Measurements from ENCODE around the gene APEH. TPM values are rescaled to one million over a fixed set of nuclear protein-coding genes. Genes with fewer than 3 reads are reported as not detected.
A peak's percentile ranks its signal among the peaks of the same experiment; 100 is the strongest.

The APEH gene
- total RNA-seq, 1 experiment from 2014 or later: 301 TPM

DNA sequence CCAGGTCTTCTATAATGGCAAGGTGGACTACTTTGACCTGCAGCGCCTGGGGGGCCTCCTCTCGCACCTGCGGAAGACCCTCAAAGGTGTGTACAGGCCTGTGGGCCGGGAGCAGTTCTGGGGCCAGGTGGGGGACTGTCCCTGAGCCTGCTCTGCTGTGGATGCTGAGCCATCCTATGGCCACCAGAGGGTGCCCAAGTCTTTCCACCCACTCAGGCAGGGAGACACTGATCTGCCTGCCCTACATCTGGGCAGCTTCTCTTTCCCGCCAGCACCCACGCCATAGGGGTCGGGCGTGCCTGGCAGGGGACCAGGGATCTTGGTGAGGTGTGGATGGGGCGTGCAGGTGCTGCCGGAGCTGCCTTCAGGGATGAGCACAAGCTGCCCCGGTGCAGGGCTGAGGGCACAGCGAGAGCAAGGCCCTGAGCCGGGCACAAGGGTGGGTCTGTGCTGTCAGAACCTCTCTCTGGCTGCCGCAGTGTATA lies 29.3 kb downstream of the APEH start:
- peak; percentile 57 for DNase-seq (ENCODE audit: low spot score)
- in situ Hi-C loops (cut with HindIII; ENCODE audit: low sequenced_read_pairs): no loop called here

DNA sequence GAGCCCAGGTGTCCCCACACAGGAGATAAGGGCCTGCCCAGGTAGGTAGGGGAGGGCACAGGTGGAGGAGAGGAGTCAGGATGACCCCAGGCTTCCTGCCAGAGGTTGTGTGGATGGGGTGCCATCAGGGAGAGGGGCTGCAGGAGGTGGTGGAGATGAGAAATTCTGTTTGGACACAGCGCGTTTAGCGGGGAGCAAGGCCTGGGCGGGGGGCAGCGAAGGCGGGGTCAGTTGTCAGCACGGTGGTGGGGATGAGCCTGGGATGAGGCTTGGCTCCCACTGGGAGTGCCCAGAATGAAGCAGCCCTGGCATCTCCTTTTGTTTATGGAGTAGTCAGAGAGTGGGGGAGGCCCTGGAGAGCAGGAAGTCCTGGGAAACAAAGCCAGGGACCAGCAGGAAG lies 29.8 kb downstream of the APEH start:
- in situ Hi-C loops (cut with HindIII; ENCODE audit: low sequenced_read_pairs): no loop called here
- no peak for DNase-seq (ENCODE audit: low spot score)

DNA sequence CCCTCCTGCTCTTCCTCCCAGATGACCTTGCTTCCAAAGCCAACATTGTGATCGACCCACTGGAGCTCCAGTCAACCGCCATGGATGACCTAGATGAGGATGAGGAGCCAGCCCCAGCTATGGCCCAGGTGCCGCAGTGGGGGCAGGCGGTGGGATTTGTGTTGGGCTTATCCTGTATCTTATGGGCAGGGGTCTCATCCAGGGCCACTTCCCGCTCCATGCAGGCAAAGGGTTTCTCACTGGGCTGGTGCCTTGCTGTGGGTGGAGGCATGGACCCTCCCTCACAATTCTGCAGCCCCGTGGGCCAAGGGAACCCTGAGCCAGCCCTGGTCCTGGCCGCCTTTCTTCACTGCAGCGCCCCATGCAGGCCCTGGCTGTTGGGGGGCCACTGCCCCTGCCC lies 30.5 kb downstream of the APEH start:
- no peak for DNase-seq (ENCODE audit: low spot score)
- in situ Hi-C loops (cut with HindIII; ENCODE audit: low sequenced_read_pairs): no loop called here

DNA sequence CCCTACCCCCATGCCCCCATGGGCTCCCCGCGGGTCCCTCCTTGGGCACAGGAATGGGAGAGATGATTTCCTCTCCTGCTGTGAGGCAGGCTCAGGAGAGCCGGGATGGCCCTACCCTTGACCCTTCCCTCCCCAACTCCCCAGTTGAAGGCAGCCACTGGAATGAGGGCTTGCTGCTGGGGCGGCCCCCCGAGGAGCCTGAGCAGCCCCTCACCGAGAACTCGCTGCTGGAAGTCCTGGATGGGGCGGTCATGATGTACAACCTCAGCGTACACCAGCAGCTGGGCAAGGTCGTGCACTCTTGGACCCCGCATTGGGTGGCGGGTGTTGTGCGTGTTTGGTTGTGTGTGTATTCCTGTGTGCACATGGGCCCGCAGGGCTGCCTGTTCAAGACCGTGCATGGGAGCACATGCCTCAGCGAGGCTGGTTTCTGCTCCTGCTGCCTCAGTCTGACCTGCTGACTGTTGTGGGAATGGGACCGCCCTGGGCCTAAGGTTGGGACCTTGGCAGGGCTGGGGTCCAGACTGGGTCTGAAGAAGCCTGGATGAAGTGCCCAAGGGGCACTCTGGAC lies 31.3 kb downstream of the APEH start:
- DNase-seq (ENCODE audit: low spot score): no peak
- in situ Hi-C loops (cut with HindIII; ENCODE audit: low sequenced_read_pairs): no loop called here

DNA sequence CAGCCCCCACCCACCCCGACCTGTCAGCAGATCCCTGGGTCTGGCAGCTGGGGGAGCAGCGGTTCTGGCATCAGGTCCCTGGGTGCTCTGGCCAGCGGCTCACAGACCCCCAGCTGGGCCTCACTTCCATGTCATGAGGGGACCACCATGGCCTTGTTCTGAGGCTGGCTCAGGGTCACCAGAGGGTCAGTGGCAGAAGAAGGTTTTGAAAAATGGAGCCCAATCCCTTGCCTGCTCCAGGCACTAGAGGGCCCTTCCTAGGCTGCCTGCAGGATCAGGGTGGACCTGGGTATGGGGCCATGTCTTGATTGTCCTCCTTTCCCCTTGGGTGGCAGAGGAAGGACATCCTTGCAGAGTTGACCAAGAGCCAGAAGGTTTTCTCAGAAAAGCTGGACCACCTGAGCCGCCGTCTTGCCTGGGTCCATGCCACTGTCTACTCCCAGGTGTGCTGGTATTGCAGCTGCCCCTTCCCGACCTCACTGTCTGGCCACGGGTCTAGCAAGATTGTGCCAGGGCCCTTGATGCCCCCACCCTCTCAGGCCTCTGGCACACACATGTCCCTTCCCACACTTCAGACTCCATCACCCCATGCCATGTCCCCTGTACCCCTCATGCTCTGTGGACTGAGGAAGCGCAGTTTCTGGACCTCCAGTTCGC lies 32.4 kb downstream of the APEH start:
- in situ Hi-C loops (cut with HindIII; ENCODE audit: low sequenced_read_pairs): no loop called here
- no peak for DNase-seq (ENCODE audit: low spot score)

DNA sequence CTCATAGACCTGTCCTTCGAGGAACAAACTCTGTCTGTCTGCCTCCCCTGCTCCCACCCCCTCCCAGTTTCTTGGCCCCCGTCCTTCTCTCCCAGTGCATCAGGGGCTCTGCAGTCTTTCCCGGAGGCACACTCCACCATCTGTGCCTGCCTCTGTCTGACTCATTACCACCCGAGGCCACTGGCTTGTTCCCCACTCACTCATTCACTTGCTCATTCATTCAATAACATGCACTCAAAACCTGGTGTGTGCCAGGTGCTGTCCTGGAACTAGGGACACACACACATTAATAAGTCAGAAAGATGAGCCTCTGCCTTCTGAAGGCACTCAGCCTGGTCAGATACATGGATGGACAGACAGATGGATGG lies 32.9 kb downstream of the APEH start:
- in situ Hi-C loops (cut with HindIII; ENCODE audit: low sequenced_read_pairs): no loop called here
- DNase-seq (ENCODE audit: low spot score): no peak

DNA sequence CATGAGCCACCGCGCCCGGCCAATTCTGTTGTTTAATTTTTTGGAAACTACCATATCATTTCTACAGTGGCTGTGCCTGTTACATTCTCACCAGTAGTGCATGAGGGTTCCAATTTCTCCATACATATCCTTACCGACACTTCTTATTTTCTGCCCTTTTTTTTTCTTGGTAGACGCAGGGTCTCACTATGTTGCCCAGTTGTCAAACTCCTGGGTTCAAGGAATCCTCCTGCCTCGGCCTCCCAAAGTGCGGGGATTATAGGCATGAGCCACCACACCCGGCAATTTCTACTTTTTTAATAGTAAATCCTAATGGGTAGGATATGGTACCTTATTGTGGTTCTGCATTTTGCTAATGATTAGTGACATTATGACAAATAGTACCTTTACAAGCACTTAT lies 35.7 kb downstream of the APEH start:
- in situ Hi-C loops (cut with HindIII; ENCODE audit: low sequenced_read_pairs): no loop called here

DNA sequence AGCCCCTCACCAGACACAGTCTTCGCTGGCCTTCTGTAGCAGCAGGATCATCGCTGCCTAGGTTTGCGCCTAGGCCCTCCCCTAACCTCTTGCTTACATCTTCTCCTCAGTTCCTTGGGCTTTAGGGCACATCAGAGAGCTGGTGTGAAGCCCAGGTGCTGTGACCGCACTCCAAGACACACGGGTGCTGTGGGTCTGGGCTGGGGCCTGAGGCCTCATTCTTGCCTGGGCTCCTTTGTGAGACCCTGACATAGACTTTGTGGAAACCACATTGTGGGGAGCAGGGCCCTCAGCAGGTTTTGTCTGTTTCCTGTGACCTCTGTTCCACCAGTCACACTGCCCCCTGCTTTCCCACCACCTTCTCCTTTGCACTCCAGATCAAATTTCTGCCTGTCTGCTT lies 37.3 kb downstream of the APEH start:
- no peak for DNase-seq (ENCODE audit: low spot score)
- in situ Hi-C loops (cut with HindIII; ENCODE audit: low sequenced_read_pairs): no loop called here

More for the DNA sequence above, 35.7 kb downstream of the APEH start:
- DNase-seq (ENCODE audit: low spot score): no peak

DNA sequence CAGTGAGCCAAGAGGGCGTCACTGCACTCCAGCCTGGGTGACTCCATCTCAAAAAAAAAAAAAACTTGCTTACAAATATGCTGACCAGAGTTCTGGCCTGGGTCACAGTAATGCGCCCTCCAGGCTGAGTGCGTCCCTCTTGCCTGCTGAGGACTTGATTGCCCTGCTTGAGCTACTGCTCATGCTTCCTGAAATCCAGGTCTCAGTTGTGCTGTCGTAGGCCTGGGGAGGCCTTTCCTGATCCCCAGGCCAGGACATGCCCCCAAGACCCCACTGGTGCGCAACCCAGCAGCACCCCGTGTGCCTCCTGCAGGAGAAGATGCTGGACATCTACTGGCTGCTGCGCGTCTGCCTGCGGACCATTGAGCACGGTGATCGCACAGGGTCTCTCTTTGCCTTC lies 38.0 kb downstream of the APEH start:
- in situ Hi-C loops (cut with HindIII; ENCODE audit: low sequenced_read_pairs): no loop called here

DNA sequence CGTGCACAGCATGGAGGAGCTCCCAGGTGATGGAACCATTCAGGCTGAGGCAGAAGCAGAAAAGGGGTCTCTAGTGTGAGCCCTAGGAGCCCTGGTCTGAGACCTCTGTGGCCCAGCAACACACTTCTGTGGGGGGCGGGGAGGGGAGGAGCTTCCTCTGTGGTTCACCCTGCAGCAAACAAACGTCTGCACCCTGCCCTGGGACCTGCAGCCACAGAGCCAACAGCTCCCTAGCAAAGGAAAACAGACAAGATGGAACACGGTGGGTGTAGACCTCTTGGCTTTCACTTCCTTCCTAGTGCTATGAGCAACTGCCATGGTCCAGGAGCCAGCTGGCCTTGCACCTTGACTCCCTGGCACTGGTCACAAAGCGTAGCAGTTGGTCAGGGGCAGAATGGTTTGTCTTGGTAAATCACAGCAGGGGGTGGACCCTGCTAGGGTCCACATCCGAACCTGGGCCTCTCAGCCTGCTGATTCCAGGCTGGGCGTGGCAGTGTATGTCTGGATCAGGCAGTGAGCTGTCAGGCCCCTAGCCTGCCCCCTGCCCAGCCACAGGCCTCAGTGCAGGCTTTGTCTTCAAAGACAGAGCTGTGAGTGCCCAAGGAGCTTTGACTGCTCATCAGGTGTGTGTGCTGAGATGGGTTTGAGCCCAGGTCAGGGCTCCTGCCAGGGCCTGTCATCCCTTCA lies 38.6 kb downstream of the APEH start:
- in situ Hi-C loops (cut with HindIII; ENCODE audit: low sequenced_read_pairs): no loop called here
- no peak for DNase-seq (ENCODE audit: low spot score)

More for the DNA sequence above, 38.0 kb downstream of the APEH start:
- DNase-seq (ENCODE audit: low spot score): no peak

DNA sequence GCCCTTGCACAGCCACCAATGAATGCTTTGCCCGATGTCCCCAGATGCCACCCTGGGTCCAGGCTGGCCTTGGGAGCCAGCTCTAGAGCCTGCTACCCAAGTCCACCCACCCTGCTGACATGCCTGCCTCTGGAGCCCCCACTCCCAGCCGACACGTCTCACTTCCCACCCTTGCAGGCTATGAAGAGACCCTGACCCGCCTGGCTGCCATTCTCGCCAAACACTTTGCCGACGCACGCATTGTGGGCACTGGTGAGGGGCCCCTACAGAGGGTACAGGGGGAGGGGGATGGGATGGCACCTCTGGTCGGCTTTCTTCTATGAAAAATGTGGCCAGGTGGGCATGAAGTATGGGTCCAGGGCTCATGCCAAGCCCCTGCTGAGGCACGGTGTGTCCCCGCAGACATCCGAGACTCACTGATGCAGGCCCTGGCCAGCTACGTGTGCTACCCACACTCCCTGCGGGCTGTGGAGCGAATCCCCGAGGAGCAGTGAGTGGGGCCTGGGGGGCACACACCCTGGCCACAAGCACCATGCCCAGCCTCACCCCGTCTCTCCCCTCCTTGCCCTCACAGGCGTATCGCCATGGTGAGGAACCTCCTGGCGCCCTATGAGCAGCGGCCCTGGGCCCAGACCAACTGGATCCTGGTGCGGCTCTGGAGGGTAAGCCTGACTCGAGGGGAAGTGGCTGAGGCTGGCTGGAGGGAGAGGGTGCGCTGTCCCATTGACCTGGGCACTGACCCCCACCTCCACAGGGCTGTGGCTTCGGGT lies 39.4 kb downstream of the APEH start:
- DNase-seq (ENCODE audit: low spot score): no peak
- in situ Hi-C loops (cut with HindIII; ENCODE audit: low sequenced_read_pairs): no loop called here

DNA sequence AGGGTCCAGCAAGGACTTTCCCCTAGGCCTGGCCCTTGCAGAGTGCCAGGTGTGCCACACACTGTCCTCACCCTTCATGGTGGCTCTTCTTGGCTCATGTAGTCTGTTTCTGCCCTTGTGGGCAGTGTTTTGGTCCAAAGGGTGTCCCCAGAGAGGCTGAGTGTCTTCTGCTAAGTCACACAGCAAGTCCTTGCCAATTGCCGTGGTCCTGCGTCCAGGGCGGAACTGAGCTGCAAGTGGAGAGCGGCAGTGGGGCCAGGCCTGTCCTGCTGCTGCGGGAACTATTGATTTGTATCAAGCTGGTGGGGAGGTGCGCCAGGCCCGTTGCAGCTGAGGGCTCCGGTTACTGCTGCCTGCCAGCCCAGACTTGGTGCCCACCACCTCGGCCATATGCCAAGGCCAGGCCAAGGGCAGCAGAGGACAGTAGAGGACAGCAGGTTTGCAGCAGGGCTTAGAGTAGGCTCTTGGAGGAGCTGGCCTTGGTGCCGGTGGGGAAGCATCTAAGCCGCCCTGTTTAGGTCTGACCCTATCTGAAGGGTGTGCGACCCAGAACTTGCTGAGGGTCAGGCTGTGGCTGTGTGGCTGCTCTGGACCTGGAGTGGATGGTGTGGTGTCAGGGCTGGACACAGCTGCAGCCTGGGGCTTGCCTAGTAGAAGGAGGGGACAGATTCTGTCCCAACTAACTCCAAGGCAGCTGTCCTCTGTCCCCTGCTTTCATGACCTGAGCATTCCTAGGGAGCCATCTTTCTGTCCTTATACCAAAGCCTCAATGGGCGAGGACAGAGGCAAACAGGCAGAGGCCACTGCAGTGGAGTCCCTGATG lies 40.8 kb downstream of the APEH start:
- no peak for DNase-seq (ENCODE audit: low spot score)
- in situ Hi-C loops (cut with HindIII; ENCODE audit: low sequenced_read_pairs): no loop called here

DNA sequence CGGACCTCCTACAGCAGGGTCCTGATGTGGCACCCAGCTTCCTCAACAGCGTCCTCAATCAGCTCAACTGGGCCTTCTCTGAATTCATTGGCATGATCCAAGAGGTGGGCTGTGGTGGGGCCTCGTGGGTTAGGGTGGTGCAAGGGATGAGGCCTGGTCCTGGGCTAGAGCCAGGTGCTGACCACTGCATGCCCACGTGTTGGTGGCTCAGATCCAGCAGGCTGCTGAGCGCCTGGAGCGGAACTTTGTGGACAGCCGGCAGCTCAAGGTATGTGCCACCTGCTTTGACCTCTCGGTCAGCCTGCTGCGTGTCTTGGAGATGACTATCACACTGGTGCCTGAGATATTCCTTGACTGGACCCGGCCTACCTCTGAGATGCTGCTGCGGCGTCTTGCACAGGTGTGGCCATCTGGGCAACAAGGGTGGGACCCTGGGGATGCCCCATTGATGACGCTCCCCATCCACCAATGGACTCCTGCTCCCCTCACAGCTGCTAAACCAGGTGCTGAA lies 41.5 kb downstream of the APEH start:
- DNase-seq (ENCODE audit: low spot score): no peak
- in situ Hi-C loops (cut with HindIII; ENCODE audit: low sequenced_read_pairs): no loop called here

DNA sequence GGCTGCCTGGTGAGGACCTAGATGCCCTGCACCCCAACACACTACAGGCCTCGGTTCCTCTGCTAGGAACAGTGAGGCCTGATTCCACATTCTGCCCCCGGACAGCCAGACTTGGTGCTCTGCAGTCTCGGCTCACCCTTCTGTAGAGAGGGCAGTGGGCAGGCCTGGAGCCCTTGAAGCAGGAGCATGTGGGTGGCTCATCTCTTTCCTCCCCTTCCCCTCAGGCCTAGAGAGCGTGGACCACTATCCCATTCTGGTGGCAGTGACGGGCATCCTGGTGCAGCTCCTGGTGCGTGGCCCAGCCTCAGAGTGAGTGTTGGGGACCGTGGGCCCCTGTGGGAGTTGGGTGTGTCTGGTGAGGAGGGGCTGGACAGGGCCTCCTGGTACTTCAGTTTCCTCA lies 42.0 kb downstream of the APEH start:
- in situ Hi-C loops (cut with HindIII; ENCODE audit: low sequenced_read_pairs): no loop called here
- DNase-seq (ENCODE audit: low spot score): no peak

DNA sequence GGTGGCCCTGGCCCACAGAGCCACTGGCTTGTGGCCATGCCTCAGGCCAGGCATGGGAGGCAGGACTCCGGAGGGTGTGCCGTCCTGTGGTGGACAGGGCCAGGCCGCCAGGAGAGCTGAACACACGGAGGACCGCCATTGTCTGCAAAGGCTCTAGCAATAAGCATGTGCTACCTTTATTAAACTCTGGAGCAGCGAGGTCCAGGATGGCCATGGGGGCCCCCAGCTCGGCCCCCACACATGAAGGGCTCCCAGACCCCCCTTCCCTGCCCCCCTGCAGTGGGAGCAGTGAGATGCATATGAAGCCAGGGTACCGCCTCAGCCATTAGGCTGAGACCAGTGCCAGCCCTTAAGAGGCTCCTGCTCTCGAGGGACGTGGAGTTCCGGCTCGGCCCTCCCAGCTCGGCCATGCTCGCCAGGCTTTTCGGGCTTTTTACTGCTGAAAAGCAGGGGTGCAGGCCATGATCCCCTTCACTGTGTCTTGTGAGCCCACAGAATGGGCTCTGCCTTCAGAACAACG lies 42.6 kb downstream of the APEH start:
- in situ Hi-C loops (cut with HindIII; ENCODE audit: low sequenced_read_pairs): no loop called here
- no peak for DNase-seq (ENCODE audit: low spot score)

DNA sequence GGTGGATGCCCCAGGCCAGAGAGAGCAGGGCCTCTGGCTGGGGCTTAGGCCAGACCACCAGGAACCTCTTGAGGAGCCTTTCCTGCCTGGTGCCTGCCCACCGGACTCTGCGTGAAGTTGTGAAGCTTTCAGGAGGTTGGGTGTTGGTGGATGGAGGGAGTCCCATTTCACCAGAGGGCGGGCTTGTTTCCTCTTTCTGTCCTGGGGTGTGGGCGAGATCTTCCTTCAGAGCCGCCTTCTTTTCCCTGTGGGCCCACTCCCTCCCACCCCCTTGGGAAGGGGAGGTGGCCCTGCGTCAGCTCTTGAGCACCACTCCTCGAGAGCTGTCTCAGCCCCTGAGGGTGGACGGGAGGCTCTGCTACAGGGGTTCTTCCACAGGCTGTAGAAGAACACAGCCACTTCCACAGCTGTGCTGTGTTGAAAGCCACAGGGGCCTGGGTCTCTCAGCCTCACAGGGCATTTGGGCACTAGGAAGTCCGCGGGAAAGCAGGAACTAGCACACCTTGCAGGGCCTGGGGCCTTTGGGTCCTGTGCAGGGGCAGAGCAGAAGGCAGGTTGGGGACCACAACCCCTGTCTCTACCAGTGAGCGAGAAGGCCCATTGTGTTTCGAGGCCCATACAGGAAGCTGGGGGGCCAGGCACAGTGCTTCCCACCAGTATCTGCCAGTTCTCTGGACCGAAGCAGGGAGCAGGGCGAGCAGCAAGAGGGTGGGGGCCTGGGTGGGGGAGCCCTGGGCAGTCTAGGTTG lies 43.2 kb downstream of the APEH start:
- no peak for DNase-seq (ENCODE audit: low spot score)
- in situ Hi-C loops (cut with HindIII; ENCODE audit: low sequenced_read_pairs): no loop called here

DNA sequence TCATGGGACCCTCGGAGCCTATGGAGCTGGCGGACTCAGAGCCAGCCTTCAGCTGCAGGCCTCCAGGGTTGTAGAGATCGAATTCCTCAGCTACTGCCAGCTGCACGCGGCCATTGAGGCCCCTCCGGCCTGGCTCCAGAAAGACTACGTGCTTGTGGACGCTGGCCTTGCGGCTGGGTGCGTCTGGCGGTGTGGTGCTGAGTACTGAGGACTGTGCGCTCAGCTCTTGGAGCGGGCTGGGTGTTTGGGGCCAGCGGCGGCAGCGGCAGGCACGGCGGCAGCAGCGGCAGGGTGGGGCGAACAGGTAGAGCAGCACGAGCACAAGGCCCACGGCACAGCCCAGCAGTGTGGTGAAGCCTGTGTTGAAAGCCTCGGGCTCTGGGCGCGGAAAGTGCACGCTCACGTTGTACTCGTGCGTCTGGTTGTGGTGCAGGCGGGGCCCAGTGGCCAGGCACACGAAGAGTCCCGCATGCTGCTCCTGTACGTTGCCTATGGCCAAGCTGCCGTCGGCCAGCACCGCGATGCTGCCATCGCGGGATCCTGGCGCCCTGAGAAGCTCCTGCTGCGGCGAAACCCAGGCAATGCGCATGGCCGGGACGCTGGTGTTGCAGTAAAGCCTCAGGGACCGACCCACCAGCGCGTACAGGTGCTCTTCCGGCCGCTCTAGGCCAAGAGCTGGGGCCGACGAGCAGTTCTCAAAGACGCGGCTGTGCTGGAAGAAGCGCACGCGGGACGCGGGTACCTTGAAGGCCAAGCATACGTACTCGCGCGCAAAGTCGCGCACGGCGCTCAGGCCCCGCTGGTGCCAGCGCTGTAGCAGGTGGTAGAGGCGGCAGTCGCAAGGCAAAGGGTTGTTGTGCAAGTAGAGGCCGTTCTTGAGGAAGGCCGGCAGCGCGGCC lies 44.1 kb downstream of the APEH start:
- peak; percentile 28 for DNase-seq (ENCODE audit: low spot score)

More for the DNA sequence above, 44.1 kb downstream of the APEH start:
- in situ Hi-C loops (cut with HindIII; ENCODE audit: low sequenced_read_pairs): no loop called here

All from G401 (cell line).